Fibroblast of pulmonary artery (primary cell): Measurements from ENCODE around the gene PNPLA7.

Source experiments
- DNase-seq: peaks from one replicate; pipeline ENCODE4 v3.0.0-alpha.2; 2010; ENCODE audit warnings: low read depth
- H3K4me3 ChIP-seq: replicated peaks from 2 replicates; pipeline ENCODE4 v1.5.1; 2011; ENCODE audit warnings: low read depth, mild to moderate bottlenecking, control low read depth, low read length, moderate library complexity
- TF ChIP-seq, protein P1 (sequence below): IDR thresholded peaks from 2 replicates; pipeline ENCODE4 v1.5.1; 2011; ENCODE audit warnings: mild to moderate bottlenecking, control low read depth, low read length, inconsistent platforms; ENCODE audit errors: missing control alignments

Gene PNPLA7

DNA sequence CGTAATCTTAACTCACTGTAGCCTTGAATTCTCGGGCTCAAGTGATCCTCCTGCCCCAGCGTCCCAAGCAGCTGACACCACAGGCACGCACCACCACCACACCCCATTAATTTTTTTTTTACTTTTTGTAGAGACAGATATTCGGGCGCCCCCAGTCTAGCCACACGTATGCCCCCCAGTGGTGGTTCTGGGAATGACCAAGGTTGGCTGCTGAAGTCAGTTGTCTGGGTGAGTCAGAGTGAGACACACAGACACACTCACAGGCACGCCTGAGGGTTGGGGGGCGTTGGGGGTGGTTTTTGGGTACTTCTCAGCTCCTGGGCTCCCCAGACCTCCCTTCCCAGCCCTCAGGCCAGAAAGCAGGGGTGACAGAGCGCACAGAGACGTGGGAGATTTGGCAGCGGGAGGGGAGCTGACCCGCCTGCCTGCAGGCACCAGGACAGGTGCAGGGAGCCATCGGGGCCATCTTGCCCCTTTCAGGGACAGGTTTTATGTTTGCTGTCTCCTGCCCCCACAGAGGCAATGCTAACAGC is 104.9 kb downstream of the PNPLA7 start:
- H3K4me3 ChIP-seq = no peak overlapping the region
- TF ChIP-seq, protein P1, sequence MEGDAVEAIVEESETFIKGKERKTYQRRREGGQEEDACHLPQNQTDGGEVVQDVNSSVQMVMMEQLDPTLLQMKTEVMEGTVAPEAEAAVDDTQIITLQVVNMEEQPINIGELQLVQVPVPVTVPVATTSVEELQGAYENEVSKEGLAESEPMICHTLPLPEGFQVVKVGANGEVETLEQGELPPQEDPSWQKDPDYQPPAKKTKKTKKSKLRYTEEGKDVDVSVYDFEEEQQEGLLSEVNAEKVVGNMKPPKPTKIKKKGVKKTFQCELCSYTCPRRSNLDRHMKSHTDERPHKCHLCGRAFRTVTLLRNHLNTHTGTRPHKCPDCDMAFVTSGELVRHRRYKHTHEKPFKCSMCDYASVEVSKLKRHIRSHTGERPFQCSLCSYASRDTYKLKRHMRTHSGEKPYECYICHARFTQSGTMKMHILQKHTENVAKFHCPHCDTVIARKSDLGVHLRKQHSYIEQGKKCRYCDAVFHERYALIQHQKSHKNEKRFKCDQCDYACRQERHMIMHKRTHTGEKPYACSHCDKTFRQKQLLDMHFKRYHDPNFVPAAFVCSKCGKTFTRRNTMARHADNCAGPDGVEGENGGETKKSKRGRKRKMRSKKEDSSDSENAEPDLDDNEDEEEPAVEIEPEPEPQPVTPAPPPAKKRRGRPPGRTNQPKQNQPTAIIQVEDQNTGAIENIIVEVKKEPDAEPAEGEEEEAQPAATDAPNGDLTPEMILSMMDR = peak; percentile 76
- DNase-seq = peak; percentile 77

DNA sequence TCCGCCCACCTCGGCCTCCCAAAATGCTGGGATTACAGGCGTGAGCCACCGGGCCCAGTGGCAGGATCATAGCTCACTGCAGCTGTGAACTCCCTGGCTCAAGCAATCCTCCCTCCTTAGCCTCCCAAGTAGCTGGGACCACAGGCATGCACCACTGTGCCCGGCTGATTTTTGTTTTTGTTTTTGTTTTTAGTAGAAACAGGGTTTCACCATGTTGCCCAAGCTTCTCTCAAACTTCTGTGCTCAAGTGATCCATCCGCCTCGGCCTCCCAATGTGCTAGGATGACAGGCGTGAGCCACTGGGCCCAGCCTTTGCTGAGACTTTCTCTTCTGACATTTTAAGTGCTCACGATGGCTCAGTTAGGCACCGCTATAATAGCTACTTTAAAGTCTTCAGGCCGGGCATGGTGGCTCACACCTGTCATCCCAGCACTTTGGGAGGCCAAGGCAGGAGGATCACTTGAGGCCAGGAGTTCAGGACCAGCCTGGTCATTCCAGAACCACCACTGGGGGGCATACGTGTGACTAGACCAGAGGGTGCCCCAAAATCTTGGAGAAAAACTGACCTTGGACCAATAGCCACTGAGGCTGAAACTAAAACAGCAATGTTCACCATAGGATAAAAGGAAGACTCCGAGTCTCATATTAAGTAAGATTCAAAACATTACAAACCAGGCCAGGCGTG is 106.0 kb downstream of the PNPLA7 start:
- TF ChIP-seq, protein P1 = no peak
- no peak for DNase-seq
- no peak overlapping the region for H3K4me3 ChIP-seq

DNA sequence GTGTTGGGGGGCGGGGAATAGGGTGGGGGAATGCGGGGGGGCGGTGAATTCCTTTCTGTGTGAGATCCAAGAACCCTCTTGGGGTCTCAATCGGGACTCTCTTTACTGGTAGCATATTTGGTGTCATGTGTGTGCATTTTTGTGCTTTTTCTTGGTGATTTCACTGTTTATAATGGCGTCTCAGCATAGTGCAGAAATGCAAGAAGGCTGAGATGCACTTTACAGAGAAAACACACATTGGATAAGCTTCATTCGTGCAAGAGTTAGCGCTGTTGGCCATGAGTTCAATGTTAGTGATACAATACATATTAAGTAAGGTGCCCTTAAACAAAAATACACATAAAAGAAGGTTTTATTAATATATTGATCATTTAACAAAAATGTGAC is 108.3 kb downstream of the PNPLA7 start:
- no peak overlapping the region for H3K4me3 ChIP-seq
- TF ChIP-seq, protein P1 = no peak
- no peak for DNase-seq

DNA sequence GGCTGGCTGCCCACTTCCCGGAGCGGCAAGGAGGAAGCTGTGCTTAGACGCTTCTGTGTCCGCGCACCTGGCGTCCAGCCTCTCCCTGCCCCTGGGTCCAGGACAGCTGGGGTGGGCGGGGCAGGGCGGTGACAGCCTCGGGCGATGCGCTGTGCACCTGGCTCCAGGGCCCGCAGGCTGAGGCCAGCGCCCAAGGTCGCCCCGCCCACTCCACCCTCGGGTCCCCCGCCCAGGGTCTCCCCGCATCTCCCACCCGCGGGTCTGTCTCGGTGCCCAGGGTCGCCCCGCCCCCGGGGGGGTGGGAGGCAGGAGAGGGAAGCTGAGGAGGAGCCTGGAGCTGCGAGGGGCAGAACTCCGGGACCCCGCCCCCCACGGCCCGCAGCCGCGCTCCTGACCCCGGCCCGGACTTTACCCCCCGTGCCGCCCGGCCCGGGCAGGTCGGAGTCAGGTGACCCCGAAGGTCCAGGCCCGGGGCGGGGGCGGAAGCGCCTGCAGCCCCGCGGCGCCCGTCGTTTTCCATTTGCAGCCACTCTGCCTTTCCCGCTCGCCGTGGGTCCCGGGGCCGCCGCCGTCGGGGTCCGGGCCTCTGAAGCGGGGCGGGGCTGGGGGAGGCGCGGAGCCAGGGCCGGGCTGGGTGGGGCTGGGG is 108.8 kb downstream of the PNPLA7 start, which contains the start of gene ENTPD8:
ENTPD8 (minus strand) TSS at position 69 of the 646 bp plus-strand sequence. CDS start 3,072 bp downstream, outside the sequence.
- no peak for DNase-seq
- TF ChIP-seq, protein P1 = no peak
- peak within 1 kb of the TSS; percentile 33 for H3K4me3 ChIP-seq

DNA sequence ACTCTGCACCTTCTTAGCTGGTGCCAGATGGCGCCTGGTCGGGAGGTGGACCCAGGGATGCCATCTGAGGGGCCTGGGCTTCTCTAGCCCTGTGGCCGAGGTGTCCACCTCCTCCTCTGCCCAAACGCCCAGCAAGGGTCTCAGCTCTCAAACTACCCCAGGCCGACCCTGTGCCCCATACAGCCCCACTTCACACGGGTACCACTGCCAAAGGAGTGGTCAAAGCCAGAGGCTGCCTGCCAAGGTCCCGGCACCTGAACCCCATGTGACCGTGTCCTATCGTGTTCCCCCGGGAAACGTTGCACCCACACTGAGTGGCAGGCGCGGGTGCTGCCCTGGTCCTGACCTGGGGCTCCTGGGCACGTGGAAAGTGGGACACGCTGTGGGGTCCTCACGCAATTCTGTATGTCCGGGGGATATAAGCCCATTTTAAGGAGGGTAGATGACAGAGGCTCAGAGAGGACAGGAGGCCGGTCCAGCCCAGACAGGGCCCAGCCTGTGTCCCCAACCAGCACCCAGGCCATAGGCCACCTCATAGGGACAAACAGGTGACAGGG is 111.0 kb downstream of the PNPLA7 start:
- TF ChIP-seq, protein P1 = no peak
- H3K4me3 ChIP-seq = no peak overlapping the region
- no peak for DNase-seq

DNA sequence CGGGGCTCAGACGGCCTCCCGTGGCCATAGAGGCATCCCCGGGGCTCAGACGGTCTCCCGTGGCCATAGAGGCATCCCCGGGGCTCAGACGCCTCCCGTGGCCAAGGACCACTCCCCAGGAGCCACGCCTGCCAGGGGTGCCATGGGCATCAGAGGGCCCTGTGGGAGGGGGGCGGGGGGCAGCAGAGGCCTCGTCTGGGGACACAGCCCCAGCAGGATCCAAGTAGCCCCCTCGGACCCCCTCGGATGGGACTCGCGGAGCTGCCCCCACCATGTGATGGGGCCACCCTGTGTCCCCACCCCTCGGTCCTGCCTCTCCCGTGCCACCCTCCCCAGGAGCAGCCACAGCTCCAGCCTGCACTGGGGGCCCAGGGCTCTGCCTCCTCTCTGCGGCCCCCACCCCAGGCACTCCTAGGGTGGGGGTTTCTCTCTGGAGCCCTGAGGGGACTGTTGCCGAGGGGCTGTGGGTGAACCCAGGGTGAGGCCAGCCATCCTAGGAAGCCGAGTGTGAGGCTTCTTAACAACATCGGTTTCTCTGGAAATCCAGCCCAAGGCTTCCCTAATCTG is 111.5 kb downstream of the PNPLA7 start:
- no peak for DNase-seq
- TF ChIP-seq, protein P1 = no peak
- H3K4me3 ChIP-seq = no peak overlapping the region
